ENCODE results near the gene STARD8.

GRCh38 chrX:68598841-68599240, 48.6 kb upstream of the STARD8 start:
- TF ChIP-seq CTCF (IDR thresholded peaks at IDR 0.05; ENCODE audit: insufficient read depth, low read length) = no peak
- TF ChIP-seq POLR2AphosphoS5 (IDR thresholded peaks at IDR 0.05; ENCODE audit: low read depth) = no peak

Data from HL-60 (cell line).